K562 (cell line): Measurements from ENCODE around the gene MICU1. TPM values are rescaled to one million over a fixed set of nuclear protein-coding genes. Genes with fewer than 3 reads are reported as not detected.

Experiments
- ARID2 ChIP-seq: fragments of 450-650 bp; IDR thresholded peaks from 2 replicates; pipeline ENCODE4 v1.6.1; 2017; ENCODE audit warnings: antibody characterized with exemption, mild to moderate bottlenecking
- CC2D1A ChIP-seq: fragments of 450-650 bp; IDR thresholded peaks from 2 replicates; pipeline ENCODE4 v1.6.1; 2017; ENCODE audit warnings: mild to moderate bottlenecking
- FOSL1 ChIP-seq: fragments of 200-800 bp; sonication (Bioruptor generic); conservative IDR thresholded peaks from 2 replicates; pipeline ENCODE4 v1.6.1; 2016; ENCODE audit warnings: missing genetic modification characterization, missing compliant biosample characterization
- FOXA1 ChIP-seq: fragments of 450-650 bp; IDR thresholded peaks from 2 replicates; pipeline ENCODE4 v1.6.1; 2016; ENCODE audit warnings: mild to moderate bottlenecking, borderline replicate concordance
- HCFC1 ChIP-seq: IDR thresholded peaks from 2 replicates; pipeline ENCODE4 v1.6.1; 2012; ENCODE audit warnings: low read depth, low read length, improper control_type of control experiment
- HDAC3 ChIP-seq: fragments of 450-650 bp; IDR thresholded peaks from 2 replicates; pipeline ENCODE4 v1.6.1; 2018; ENCODE audit warnings: borderline replicate concordance, mild to moderate bottlenecking, moderate library complexity; ENCODE audit not compliant: partially characterized antibody
- IRF2 ChIP-seq: sonication (generic); formaldehyde crosslinking; IDR thresholded peaks from 2 replicates; pipeline ENCODE4 v1.8.1; 2022; ENCODE audit warnings: mild to moderate bottlenecking, missing genetic modification reagents
- KDM4B ChIP-seq, 2 experiments: fragments of 450-650 bp in 1 of 2; sonication (generic) in 1 of 2; IDR thresholded peaks; 2 replicates each; pipeline ENCODE4 v1.6.1; 2016 to 2017; ENCODE audit warnings: borderline replicate concordance in 2 of 2, antibody characterized with exemption in 1 of 2, low read depth in 1 of 2, mild to moderate bottlenecking in 1 of 2
- NFATC3 ChIP-seq: fragments of 450-650 bp; IDR thresholded peaks from 2 replicates; pipeline ENCODE4 v1.6.1; 2017; ENCODE audit warnings: mild to moderate bottlenecking
- PHTF2 ChIP-seq: fragments of 250-450 bp; sonication (Bioruptor Pico); IDR thresholded peaks from 2 replicates; pipeline ENCODE4 v1.5.0; 2021; ENCODE audit warnings: mild to moderate bottlenecking
- POLR2B ChIP-seq: fragments of 450-650 bp; IDR thresholded peaks from 2 replicates; pipeline ENCODE4 v1.6.1; 2018; ENCODE audit warnings: low read depth; ENCODE audit not compliant: partially characterized antibody
- POLR2H ChIP-seq: IDR thresholded peaks from 2 replicates; pipeline ENCODE4 v1.6.1; 2016; ENCODE audit warnings: missing genetic modification characterization, low read depth, mild to moderate bottlenecking, control low read depth, missing compliant biosample characterization, moderate library complexity
- RFX7 ChIP-seq: fragments of 250-450 bp; sonication (Bioruptor Pico); IDR thresholded peaks from 2 replicates; pipeline ENCODE4 v1.5.1; 2021; ENCODE audit warnings: mild to moderate bottlenecking
- SAFB ChIP-seq: fragments of 200-400 bp; formaldehyde crosslinking; IDR thresholded peaks from 2 replicates; pipeline ENCODE4 v1.6.1; 2017; ENCODE audit warnings: low read depth, low read length, borderline replicate concordance
- SPI1 ChIP-seq: IDR thresholded peaks from 2 replicates; pipeline ENCODE4 v1.6.1; 2011; ENCODE audit warnings: low read depth, low read length, control low read depth, borderline replicate concordance
- XRCC5 ChIP-seq: fragments of 200-400 bp; formaldehyde crosslinking; IDR thresholded peaks from 2 replicates; pipeline ENCODE4 v1.6.1; 2017; ENCODE audit warnings: low read depth, mild to moderate bottlenecking, low read length
- ZFP36 ChIP-seq: fragments of 150-350 bp; IDR thresholded peaks from 2 replicates; pipeline ENCODE4 v1.6.1; 2018; ENCODE audit warnings: low read length, low read depth; ENCODE audit not compliant: partially characterized antibody
- ZNF445 ChIP-seq: fragments of 250-450 bp; sonication (Bioruptor Pico); IDR thresholded peaks from 2 replicates; pipeline ENCODE4 v1.4.0; 2020; ENCODE audit warnings: low read depth, mild to moderate bottlenecking, moderate library complexity
- ZNF75A ChIP-seq: fragments of 450-650 bp; formaldehyde crosslinking; IDR thresholded peaks from 2 replicates; pipeline ENCODE4 v1.4.0; 2020; ENCODE audit warnings: mild to moderate bottlenecking
- ZNF79 ChIP-seq: fragments of 250-450 bp; sonication (Bioruptor Pico); IDR thresholded peaks from 2 replicates; pipeline ENCODE4 v1.4.0; 2020; ENCODE audit warnings: low read depth, mild to moderate bottlenecking, moderate library complexity
- polyA plus RNA-seq, 8 experiments: library from polyadenylated mRNA; depleted of rRNA in 4 of 8; stranded (reverse) in 5 of 8; unstranded in 3 of 8; fragments of >200 nt; fragmentation: Nextera tagmentation in 2 of 8; fragmentation: Illumina TruSeq in 1 of 8; extraction: Ambion mirVana in 2 of 8; extraction: Trizol in 1 of 8; gene quantifications; 2 replicates each; pipeline versions ENCODE4 v1.2.1 to v1.2.3, GENCODE V29; 2011 to 2014; ENCODE audit warnings: inconsistent platforms in 1 of 8, missing spikeins in 1 of 8
- total RNA-seq, 7 experiments: library from RNA; depleted of rRNA in 6 of 7; stranded (reverse); fragments of >200 nt in 6 of 7; fragmentation: Illumina TruSeq in 2 of 7; extraction: Trizol in 2 of 7; gene quantifications; 2 replicates each; pipeline versions ENCODE4 v1.2.1 to v1.2.3, GENCODE V29; 2011 to 2021; ENCODE audit warnings: low replicate concordance in 1 of 7
- TF ChIP-seq, protein P1 (sequence below): IDR thresholded peaks from 2 replicates; pipeline ENCODE4 v1.6.1; 2016; ENCODE audit warnings: missing genetic modification characterization, missing compliant biosample characterization
- TF ChIP-seq, protein P2 (sequence below): fragments of 250-450 bp; sonication (Bioruptor Pico); IDR thresholded peaks from 2 replicates; pipeline ENCODE4 v1.9.0; 2021; ENCODE audit warnings: mild to moderate bottlenecking, inconsistent platforms
- TF ChIP-seq, protein P3 (sequence below): fragments of 200-800 bp; sonication (Bioruptor generic); IDR thresholded peaks from 2 replicates; pipeline ENCODE4 v1.6.1; 2017; ENCODE audit warnings: missing genetic modification characterization, missing compliant biosample characterization
- TF ChIP-seq, protein P4 (sequence below): sonication (generic); formaldehyde crosslinking; IDR thresholded peaks from 2 replicates; pipeline ENCODE4 v1.8.1; 2023; ENCODE audit warnings: mild to moderate bottlenecking, missing genetic modification reagents, moderate library complexity

Gene MICU1
- total and polyA plus RNA-seq, 9 of the 15 experiments (the other 6 are each of a cell fraction or from before 2014, with no cell fraction given) = 29.3 to 76.8 (median 48.4) TPM

DNA sequence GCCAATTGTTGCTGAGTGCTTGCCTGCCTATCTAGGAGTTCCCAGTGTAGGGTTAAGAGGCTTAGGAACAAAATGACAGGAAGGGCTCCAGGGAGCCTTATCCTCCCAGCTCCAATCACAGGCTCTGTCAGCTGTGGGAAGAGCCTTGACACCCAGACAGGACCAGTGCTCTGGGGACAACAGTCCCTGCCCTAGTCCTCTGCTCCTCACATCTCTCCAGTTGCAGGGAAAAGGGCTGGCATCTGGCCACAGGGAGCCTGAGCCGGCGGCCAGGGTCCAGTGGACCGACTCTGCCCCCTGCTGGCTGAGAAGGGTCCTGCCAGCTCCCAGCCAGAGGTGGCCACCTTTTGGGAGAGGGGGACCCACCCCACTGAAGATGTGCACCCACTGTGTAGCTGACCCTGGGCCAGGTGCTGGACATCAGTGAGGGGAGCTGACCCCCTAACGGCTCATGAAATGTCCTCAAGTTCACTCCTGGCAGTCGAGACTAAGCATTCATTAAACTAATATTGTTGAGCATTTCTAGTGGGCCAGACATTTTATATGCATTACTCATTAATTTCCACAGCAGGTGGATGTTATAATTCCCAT lies 288.7 kb downstream of the MICU1 start (continued):
- no peak for TF ChIP-seq SAFB
- TF ChIP-seq ZFP36 = peak; percentile 18
- no peak for TF ChIP-seq ZNF79
- no peak for TF ChIP-seq POLR2H (tag)
- TF ChIP-seq KDM4B (IDR thresholded peaks at IDR 0.05; ENCODE audit: borderline replicate concordance in 2 of 2, low read depth in 1 of 2) = peak in 1 of 2 experiments; percentile 67; a peak in 1 of 4 replicates
- TF ChIP-seq RFX7 (CRISPR knock-in tag) = no peak
- TF ChIP-seq SPI1 = no peak
- no peak for TF ChIP-seq ZNF75A (CRISPR knock-in tag)
- TF ChIP-seq POLR2B = no peak
- TF ChIP-seq IRF2 (CRISPR knock-in tag) = no peak
- no peak for TF ChIP-seq HDAC3
- TF ChIP-seq FOXA1 = no peak
- TF ChIP-seq XRCC5 = no peak
- TF ChIP-seq CC2D1A = peak; percentile 72
- no peak for TF ChIP-seq PHTF2
- TF ChIP-seq, protein P1, sequence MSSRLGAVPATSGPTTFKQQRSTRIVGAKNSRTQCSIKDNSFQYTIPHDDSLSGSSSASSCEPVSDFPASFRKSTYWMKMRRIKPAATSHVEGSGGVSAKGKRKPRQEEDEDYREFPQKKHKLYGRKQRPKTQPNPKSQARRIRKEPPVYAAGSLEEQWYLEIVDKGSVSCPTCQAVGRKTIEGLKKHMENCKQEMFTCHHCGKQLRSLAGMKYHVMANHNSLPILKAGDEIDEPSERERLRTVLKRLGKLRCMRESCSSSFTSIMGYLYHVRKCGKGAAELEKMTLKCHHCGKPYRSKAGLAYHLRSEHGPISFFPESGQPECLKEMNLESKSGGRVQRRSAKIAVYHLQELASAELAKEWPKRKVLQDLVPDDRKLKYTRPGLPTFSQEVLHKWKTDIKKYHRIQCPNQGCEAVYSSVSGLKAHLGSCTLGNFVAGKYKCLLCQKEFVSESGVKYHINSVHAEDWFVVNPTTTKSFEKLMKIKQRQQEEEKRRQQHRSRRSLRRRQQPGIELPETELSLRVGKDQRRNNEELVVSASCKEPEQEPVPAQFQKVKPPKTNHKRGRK = no peak
- 0 out of 2 replicates have a peak, but pooled peaks have one; percentile 39 for TF ChIP-seq ARID2
- TF ChIP-seq FOSL1 (tag) = no peak
- TF ChIP-seq, protein P2, sequence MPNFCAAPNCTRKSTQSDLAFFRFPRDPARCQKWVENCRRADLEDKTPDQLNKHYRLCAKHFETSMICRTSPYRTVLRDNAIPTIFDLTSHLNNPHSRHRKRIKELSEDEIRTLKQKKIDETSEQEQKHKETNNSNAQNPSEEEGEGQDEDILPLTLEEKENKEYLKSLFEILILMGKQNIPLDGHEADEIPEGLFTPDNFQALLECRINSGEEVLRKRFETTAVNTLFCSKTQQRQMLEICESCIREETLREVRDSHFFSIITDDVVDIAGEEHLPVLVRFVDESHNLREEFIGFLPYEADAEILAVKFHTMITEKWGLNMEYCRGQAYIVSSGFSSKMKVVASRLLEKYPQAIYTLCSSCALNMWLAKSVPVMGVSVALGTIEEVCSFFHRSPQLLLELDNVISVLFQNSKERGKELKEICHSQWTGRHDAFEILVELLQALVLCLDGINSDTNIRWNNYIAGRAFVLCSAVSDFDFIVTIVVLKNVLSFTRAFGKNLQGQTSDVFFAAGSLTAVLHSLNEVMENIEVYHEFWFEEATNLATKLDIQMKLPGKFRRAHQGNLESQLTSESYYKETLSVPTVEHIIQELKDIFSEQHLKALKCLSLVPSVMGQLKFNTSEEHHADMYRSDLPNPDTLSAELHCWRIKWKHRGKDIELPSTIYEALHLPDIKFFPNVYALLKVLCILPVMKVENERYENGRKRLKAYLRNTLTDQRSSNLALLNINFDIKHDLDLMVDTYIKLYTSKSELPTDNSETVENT (CRISPR knock-in tag) = no peak
- TF ChIP-seq ZNF445 (CRISPR knock-in tag) = no peak
- TF ChIP-seq, protein P3, sequence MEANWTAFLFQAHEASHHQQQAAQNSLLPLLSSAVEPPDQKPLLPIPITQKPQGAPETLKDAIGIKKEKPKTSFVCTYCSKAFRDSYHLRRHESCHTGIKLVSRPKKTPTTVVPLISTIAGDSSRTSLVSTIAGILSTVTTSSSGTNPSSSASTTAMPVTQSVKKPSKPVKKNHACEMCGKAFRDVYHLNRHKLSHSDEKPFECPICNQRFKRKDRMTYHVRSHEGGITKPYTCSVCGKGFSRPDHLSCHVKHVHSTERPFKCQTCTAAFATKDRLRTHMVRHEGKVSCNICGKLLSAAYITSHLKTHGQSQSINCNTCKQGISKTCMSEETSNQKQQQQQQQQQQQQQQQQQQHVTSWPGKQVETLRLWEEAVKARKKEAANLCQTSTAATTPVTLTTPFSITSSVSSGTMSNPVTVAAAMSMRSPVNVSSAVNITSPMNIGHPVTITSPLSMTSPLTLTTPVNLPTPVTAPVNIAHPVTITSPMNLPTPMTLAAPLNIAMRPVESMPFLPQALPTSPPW = no peak
- TF ChIP-seq, protein P4, sequence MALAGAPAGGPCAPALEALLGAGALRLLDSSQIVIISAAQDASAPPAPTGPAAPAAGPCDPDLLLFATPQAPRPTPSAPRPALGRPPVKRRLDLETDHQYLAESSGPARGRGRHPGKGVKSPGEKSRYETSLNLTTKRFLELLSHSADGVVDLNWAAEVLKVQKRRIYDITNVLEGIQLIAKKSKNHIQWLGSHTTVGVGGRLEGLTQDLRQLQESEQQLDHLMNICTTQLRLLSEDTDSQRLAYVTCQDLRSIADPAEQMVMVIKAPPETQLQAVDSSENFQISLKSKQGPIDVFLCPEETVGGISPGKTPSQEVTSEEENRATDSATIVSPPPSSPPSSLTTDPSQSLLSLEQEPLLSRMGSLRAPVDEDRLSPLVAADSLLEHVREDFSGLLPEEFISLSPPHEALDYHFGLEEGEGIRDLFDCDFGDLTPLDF (CRISPR knock-in tag) = no peak
- TF ChIP-seq HCFC1 = no peak
- TF ChIP-seq NFATC3 = no peak
